HepG2 (cell line): Measurements from ENCODE around the gene ST6GALNAC2. TPM values are rescaled to one million over a fixed set of nuclear protein-coding genes. Genes with fewer than 3 reads are reported as not detected.

Experiments
- AHDC1 ChIP-seq: sonication (generic); formaldehyde crosslinking; IDR thresholded peaks from 2 replicates; pipeline ENCODE4 v1.5.1; 2020; ENCODE audit warnings: mild to moderate bottlenecking, missing genetic modification reagents, borderline replicate concordance
- ATF1 ChIP-seq: IDR thresholded peaks from 2 replicates; pipeline ENCODE4 v1.6.1; 2016; ENCODE audit warnings: mild to moderate bottlenecking, control low read depth
- E2F2 ChIP-seq: sonication (generic); formaldehyde crosslinking; IDR thresholded peaks from 2 replicates; pipeline ENCODE4 v1.4.0; 2020; ENCODE audit warnings: missing genetic modification reagents, borderline replicate concordance
- HDAC6 ChIP-seq: fragments of 200-600 bp; sonication (generic); IDR thresholded peaks from 2 replicates; pipeline ENCODE4 v1.7.0; 2017; ENCODE audit warnings: mild to moderate bottlenecking, antibody characterized with exemption, low read length, low read depth
- HMGXB3 ChIP-seq: sonication (generic); formaldehyde crosslinking; IDR thresholded peaks from 2 replicates; pipeline ENCODE4 v1.4.0; 2020; ENCODE audit warnings: missing genetic modification reagents, borderline replicate concordance
- NFE2 ChIP-seq: sonication (generic); formaldehyde crosslinking; IDR thresholded peaks from 2 replicates; pipeline ENCODE4 v1.4.0; 2020; ENCODE audit warnings: missing genetic modification reagents
- NFE2L1 ChIP-seq: sonication (generic); formaldehyde crosslinking; IDR thresholded peaks from 2 replicates; pipeline ENCODE4 v1.4.0; 2020; ENCODE audit warnings: missing genetic modification reagents, mild to moderate bottlenecking, borderline replicate concordance
- NR2F6 ChIP-seq, 2 experiments: IDR thresholded peaks; 2 replicates each; pipeline ENCODE4 v1.6.1; 2016; ENCODE audit warnings: antibody characterized with exemption in 1 of 2, mild to moderate bottlenecking in 1 of 2
- PCBP2 ChIP-seq: fragments of 200-400 bp; formaldehyde crosslinking; optimal IDR thresholded peaks from 2 replicates; pipeline ENCODE3; 2018; ENCODE audit warnings: low read length, low read depth; ENCODE audit not compliant: poor library complexity, severe bottlenecking
- RXRA ChIP-seq: sonication (generic); formaldehyde crosslinking; IDR thresholded peaks from 2 replicates; pipeline ENCODE4 v1.5.1; 2020; ENCODE audit warnings: missing genetic modification reagents
- SETDB1 ChIP-seq: sonication (generic); formaldehyde crosslinking; IDR thresholded peaks from 2 replicates; pipeline ENCODE4 v1.5.1; 2020; ENCODE audit warnings: missing genetic modification reagents, mild to moderate bottlenecking, borderline replicate concordance
- TOPORS ChIP-seq: sonication (generic); formaldehyde crosslinking; IDR thresholded peaks from 2 replicates; pipeline ENCODE4 v1.8.0; 2023; ENCODE audit warnings: mild to moderate bottlenecking, missing genetic modification reagents
- YEATS2 ChIP-seq: sonication (generic); formaldehyde crosslinking; IDR thresholded peaks from 2 replicates; pipeline ENCODE4 v1.4.0; 2020; ENCODE audit warnings: missing genetic modification reagents, borderline replicate concordance
- ZNF207 ChIP-seq: fragments of 450-650 bp; IDR thresholded peaks from 2 replicates; pipeline ENCODE4 v1.6.1; 2016; ENCODE audit warnings: antibody characterized with exemption, borderline replicate concordance
- ZNF337 ChIP-seq: sonication (generic); formaldehyde crosslinking; IDR thresholded peaks from 2 replicates; pipeline ENCODE4 v1.5.1; 2020; ENCODE audit warnings: missing genetic modification reagents, low read depth, mild to moderate bottlenecking, borderline replicate concordance
- ZNF704 ChIP-seq: sonication (generic); formaldehyde crosslinking; IDR thresholded peaks from 2 replicates; pipeline ENCODE4 v1.8.1; 2023; ENCODE audit warnings: mild to moderate bottlenecking, inconsistent platforms, moderate library complexity, missing genetic modification reagents, borderline replicate concordance
- ZSCAN22 ChIP-seq: sonication (generic); formaldehyde crosslinking; IDR thresholded peaks from 2 replicates; pipeline ENCODE4 v1.4.0; 2020; ENCODE audit warnings: mild to moderate bottlenecking, missing genetic modification reagents
- polyA plus RNA-seq, 8 experiments: library from polyadenylated mRNA; depleted of rRNA in 3 of 8; stranded (reverse) in 7 of 8; unstranded in 1 of 8; fragments of >200 nt; fragmentation: Illumina TruSeq in 4 of 8; extraction: Trizol in 4 of 8; gene quantifications; 2 replicates each; pipeline versions ENCODE4 v1.2.1 to v1.2.3, GENCODE V29; 2011 to 2016; ENCODE audit warnings: low read depth in 4 of 8, missing spikeins in 1 of 8, mixed read lengths in 1 of 8; ENCODE audit not compliant: insufficient read depth in 1 of 8
- total RNA-seq, 5 experiments: library from RNA; depleted of rRNA; stranded (reverse); fragments of >200 nt; fragmentation: Illumina TruSeq; extraction: Trizol; gene quantifications; 2 replicates each; pipeline ENCODE4 v1.2.3, GENCODE V29; 2016; ENCODE audit warnings: low read depth in 1 of 5

The ST6GALNAC2 gene
- total and polyA plus RNA-seq, 2 of the 13 experiments (the other 11 are each of a cell fraction or from before 2014, with no cell fraction given), result 0.12 to 0.49 TPM

GRCh38 chr17:76527430-76528111 is 58.1 kb downstream of the ST6GALNAC2 start (continued):
- TF ChIP-seq ZNF704 (CRISPR knock-in tag) (no peak), PCBP2 (no peak), HDAC6 (no peak), ZNF337 (CRISPR knock-in tag) (no peak), TOPORS (CRISPR knock-in tag) (no peak), HMGXB3 (CRISPR knock-in tag) (no peak), YEATS2 (CRISPR knock-in tag) (no peak), NFE2L1 (CRISPR knock-in tag) (no peak), ZNF207 (no peak), RXRA (CRISPR knock-in tag) (peak; percentile 17; the same call in 1 of the 2 replicates), NFE2 (CRISPR knock-in tag) (no peak), SETDB1 (CRISPR knock-in tag) (no peak), AHDC1 (CRISPR knock-in tag) (no peak), NR2F6 (IDR thresholded peaks at IDR 0.05) (no peak), NR2F6 (CRISPR knock-in tag; IDR thresholded peaks at IDR 0.05) (peak; percentile 57; the same call in 1 of the 2 replicates), ATF1 (no peak), ZSCAN22 (CRISPR knock-in tag) (no peak), E2F2 (CRISPR knock-in tag) (no peak)
